LNCaP clone FGC (cell line): Measurements from ENCODE around the gene ISM2.

Experiments
- DNase-seq: peaks from one replicate; pipeline ENCODE4 v3.0.0-alpha.2; 2011; ENCODE audit warnings: low read depth
- H3K4me3 ChIP-seq: 2 replicates; pipeline ENCODE4 v1.5.1; 2011; ENCODE audit warnings: mild to moderate bottlenecking, low read depth, low read length, control low read depth
- CTCF ChIP-seq: IDR thresholded peaks from 2 replicates; pipeline ENCODE4 v1.5.1; 2012; ENCODE audit warnings: mild to moderate bottlenecking; ENCODE audit not compliant: control insufficient read depth, insufficient read depth; ENCODE audit errors: extremely low read depth

ISM2 gene

GRCh38 chr14:77424862-77425261 is 73.8 kb downstream of the ISM2 start:
- no peak for TF ChIP-seq CTCF
- no peak overlapping the region for H3K4me3 ChIP-seq
- DNase-seq, result no peak
